Measurements from ENCODE around the gene KLK12. TPM values are rescaled to one million over a fixed set of nuclear protein-coding genes. Genes with fewer than 3 reads are reported as not detected.

KLK12 gene
- total RNA-seq, 4 donors from 2014 or later: 0.41 TPM; not detected in 3

DNA sequence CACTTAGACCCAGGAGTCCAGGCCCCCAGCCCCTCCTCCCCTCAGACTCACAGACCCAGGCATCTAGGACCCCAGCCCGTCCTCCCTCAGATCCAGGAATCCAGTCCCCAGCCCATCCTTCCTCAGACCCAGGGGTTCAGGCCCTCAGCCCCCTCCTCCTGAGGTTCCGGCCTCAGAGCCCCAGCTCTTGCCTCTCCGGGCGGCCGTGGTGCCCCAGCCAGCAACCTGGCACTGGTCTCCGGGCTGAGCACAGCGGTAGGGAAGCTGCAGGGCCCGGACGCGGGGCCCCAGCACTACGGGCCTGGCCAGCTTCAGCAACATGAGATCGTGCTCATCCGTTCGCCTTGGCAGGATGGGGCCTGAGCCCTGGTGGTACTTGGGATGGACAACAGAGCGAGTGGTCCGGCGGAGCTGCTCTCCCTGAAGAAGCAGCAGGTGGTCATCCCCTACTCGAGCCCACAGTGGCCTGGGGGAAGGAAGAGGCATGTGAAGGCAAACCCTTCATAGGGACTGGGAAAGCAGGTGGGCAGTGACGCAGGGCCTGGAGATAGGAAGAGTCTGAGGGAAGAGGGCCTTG is 19.0 kb downstream of the KLK12 start:
- TF ChIP-seq CTCF (IDR thresholded peaks at IDR 0.05) (no peak), POLR2A (IDR thresholded peaks at IDR 0.05) (no peak), EP300 (IDR thresholded peaks at IDR 0.05; ENCODE audit: low read depth) (no peak), POLR2AphosphoS5 (IDR thresholded peaks at IDR 0.05) (no peak)
- H3K4me3 ChIP-seq: no peak overlapping the region
- H3K9me3 ChIP-seq: no peaks in the 10 kb centered on the region
- intact Hi-C loops (cut with DNase I; ENCODE audit: low total_unique reads) (no loop called here), in situ Hi-C loops (cut with MboI; ENCODE audit: low pct_ligation_motif_present in 1 of 4, low pct_unique_long_range_greater_than_20kb in 1 of 4, low sequenced_read_pairs in 3 of 4) (no loop called here)
- no peak for DNase-seq
- H3K36me3 ChIP-seq: no peaks in the 10 kb centered on the region
- WGBS, 2 donors (ENCODE audit: low coverage in 1 of 2): 87% methylated on average over 19 of the region's 19 CpGs; no CpG with 5 or more reads in 1 of the 2 donors
- H3K4me1 ChIP-seq: peaks cover 0 to 22% (median 12%) of the 10 kb centered on the region in 4 donors
- H3K27me3 ChIP-seq: peaks cover 78% of the 10 kb centered on the region
- H3K27ac ChIP-seq: no peak overlapping the region

- Histone ChIP-seq H3K9me3 (no peaks in the 10 kb centered on the region), H3K4me3 (no peak overlapping the region), H3K27me3 (peaks cover 74% of the 10 kb centered on the region), H3K36me3 (no peaks in the 10 kb centered on the region), H3K27ac (no peak overlapping the region), H3K4me1 (peaks cover 0 to 17% (median 10%) of the 10 kb centered on the region in 4 donors)
- WGBS, 2 donors (ENCODE audit: low coverage in 1 of 2): 43 to 80% methylated on average over 1 to 6 of the region's 6 CpGs
- no peak for DNase-seq
- TF ChIP-seq POLR2AphosphoS5 (IDR thresholded peaks at IDR 0.05) (no peak), EP300 (IDR thresholded peaks at IDR 0.05; ENCODE audit: low read depth) (no peak), CTCF (IDR thresholded peaks at IDR 0.05) (no peak), POLR2A (IDR thresholded peaks at IDR 0.05) (no peak)
- in situ Hi-C loops (cut with MboI; ENCODE audit: low pct_ligation_motif_present in 1 of 4, low pct_unique_long_range_greater_than_20kb in 1 of 4, low sequenced_read_pairs in 3 of 4) (no loop called here), intact Hi-C loops (cut with DNase I; ENCODE audit: low total_unique reads) (no loop called here)
Measured at GRCh38 chr19:51014242-51014641, 20.6 kb downstream of the KLK12 start.

DNA sequence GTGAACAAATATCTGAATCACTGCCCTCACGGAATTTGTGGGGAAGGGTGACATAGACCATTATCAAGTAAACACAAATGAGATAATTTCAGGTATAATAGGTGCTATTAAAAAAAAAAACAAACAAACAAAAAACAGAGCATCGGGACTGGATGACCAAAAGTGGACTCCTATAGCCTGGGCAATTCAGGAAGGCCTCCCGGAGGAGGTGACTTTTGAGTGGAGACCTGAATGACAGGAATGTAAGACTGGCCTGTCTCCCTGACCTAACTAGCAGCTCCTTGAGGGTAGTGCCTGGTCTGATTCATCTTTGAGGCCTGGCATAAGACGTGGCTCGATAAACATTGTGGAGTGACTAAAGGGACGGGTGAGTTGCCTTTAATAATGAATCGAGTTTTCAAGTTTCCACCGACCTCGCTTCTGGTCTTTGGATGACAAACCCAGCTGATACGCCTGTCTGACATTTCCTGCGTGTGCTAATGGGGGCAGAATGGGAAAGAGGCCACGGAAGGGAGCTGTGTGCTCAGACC is 22.1 kb downstream of the KLK12 start:
- WGBS, 2 donors (ENCODE audit: low coverage in 1 of 2): 38 to 58% methylated on average over 1 to 12 of the region's 12 CpGs
- no peak overlapping the region for H3K4me3 ChIP-seq
- H3K27me3 ChIP-seq: peaks cover 63% of the 10 kb centered on the region
- TF ChIP-seq POLR2AphosphoS5 (IDR thresholded peaks at IDR 0.05) (no peak), EP300 (IDR thresholded peaks at IDR 0.05; ENCODE audit: low read depth) (no peak), CTCF (IDR thresholded peaks at IDR 0.05) (no peak), POLR2A (IDR thresholded peaks at IDR 0.05) (no peak)
- no peaks in the 10 kb centered on the region for H3K36me3 ChIP-seq
- H3K9me3 ChIP-seq: no peaks in the 10 kb centered on the region
- intact Hi-C loops (cut with DNase I; ENCODE audit: low total_unique reads): no loop called here
- H3K27ac ChIP-seq: no peak overlapping the region
- no peak for DNase-seq
- H3K4me1 ChIP-seq: peaks cover 0 to 6% (median 5%) of the 10 kb centered on the region in 4 donors
- in situ Hi-C loops (cut with MboI; ENCODE audit: low pct_ligation_motif_present in 1 of 4, low pct_unique_long_range_greater_than_20kb in 1 of 4, low sequenced_read_pairs in 3 of 4): no loop called here

GRCh38 chr19:51010066-51010795 is 24.6 kb downstream of the KLK12 start:
- 63 to 81% methylated on average over 3 to 4 of the region's 4 CpGs for WGBS, 2 donors (ENCODE audit: low coverage in 1 of 2)
- intact Hi-C loops (cut with DNase I; ENCODE audit: low total_unique reads) (no loop called here), in situ Hi-C loops (cut with MboI; ENCODE audit: low pct_ligation_motif_present in 1 of 4, low pct_unique_long_range_greater_than_20kb in 1 of 4, low sequenced_read_pairs in 3 of 4) (no loop called here)
- Histone ChIP-seq H3K27me3 (peaks cover 49% of the 10 kb centered on the region), H3K4me1 (no peaks in the 10 kb centered on the region), H3K9me3 (no peaks in the 10 kb centered on the region), H3K36me3 (no peaks in the 10 kb centered on the region), H3K27ac (no peak overlapping the region), H3K4me3 (no peak overlapping the region)
- DNase-seq: no peak
- TF ChIP-seq EP300 (IDR thresholded peaks at IDR 0.05; ENCODE audit: low read depth): no peak
- TF ChIP-seq CTCF (IDR thresholded peaks at IDR 0.05): no peak
- no peak for TF ChIP-seq POLR2AphosphoS5 (IDR thresholded peaks at IDR 0.05)
- no peak for TF ChIP-seq POLR2A (IDR thresholded peaks at IDR 0.05)
